ENCODE data around the gene LEPR.
"Not testable (repeated sequence)": the region's sequence is repeated elsewhere in the genome, so short reads cannot be mapped to it uniquely, and the experiment has no call there.

LEPR gene, protein sequence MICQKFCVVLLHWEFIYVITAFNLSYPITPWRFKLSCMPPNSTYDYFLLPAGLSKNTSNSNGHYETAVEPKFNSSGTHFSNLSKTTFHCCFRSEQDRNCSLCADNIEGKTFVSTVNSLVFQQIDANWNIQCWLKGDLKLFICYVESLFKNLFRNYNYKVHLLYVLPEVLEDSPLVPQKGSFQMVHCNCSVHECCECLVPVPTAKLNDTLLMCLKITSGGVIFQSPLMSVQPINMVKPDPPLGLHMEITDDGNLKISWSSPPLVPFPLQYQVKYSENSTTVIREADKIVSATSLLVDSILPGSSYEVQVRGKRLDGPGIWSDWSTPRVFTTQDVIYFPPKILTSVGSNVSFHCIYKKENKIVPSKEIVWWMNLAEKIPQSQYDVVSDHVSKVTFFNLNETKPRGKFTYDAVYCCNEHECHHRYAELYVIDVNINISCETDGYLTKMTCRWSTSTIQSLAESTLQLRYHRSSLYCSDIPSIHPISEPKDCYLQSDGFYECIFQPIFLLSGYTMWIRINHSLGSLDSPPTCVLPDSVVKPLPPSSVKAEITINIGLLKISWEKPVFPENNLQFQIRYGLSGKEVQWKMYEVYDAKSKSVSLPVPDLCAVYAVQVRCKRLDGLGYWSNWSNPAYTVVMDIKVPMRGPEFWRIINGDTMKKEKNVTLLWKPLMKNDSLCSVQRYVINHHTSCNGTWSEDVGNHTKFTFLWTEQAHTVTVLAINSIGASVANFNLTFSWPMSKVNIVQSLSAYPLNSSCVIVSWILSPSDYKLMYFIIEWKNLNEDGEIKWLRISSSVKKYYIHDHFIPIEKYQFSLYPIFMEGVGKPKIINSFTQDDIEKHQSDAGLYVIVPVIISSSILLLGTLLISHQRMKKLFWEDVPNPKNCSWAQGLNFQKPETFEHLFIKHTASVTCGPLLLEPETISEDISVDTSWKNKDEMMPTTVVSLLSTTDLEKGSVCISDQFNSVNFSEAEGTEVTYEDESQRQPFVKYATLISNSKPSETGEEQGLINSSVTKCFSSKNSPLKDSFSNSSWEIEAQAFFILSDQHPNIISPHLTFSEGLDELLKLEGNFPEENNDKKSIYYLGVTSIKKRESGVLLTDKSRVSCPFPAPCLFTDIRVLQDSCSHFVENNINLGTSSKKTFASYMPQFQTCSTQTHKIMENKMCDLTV

DNA sequence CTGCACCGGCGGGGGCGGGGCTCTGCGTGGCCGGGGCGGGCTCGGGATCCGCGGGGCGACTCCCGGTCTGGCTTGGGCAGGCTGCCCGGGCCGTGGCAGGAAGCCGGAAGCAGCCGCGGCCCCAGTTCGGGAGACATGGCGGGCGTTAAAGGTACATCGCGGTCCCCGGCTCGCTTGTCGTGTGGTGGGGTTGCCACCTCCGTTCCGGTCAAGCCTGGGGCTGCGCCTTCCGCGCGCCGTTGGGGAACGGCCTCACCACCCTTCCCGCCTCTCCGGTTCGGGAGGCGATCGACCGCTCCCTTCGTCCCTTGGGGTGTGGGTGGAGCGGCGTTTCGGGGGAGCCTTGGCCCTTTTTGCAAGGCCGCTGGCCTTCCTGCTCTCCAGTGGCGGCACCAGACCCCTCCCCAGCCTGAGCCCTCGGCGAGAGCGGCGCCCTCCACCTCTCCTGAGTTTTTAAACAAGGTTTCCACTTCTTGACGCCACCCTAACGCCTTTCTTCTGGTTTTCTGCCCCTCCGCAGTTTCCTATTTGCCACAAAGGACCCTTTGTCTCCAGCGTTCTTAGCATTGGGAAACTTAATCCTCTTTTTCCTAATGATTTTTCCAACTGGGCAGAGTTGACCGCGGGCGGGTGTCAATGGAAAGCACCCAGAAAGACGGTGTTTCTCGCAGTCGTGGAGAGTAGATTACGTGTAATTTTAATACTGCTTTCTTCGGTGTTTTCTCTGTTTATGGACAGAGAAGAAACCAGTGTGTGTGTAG, at the start of gene LEPR, which contains the start of gene LEPROT:
Gene LEPR, plus strand, starts transcription at position 79 of the 761 bp plus-strand sequence. CDS start 144,898 bp downstream, outside the sequence.
Gene LEPROT, plus strand, starts transcription at position 79 of the 761 bp plus-strand sequence. Its CDS starts 57 bp downstream, at position 136.
- peak; percentile 54 for DNase-seq

DNA sequence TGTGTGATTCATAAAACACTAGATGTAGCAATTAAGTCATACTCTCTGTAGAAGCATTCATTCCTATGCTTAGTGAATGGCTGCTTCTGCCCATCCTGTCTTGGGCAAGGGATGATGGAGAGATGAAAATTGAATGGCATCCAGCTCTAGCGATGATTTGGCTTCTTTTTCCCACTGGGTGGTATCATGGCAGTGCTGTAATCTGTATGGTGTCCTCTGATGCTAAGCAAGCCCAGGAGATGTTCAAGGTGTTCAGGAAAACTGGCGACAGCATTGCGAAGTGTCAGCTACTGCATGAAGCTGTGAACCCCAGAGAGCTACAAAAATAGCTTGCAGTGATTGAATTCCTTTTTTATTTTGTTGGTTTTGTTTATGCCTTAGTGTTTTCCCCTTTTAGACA, 48.9 kb upstream of the LEPR start:
- DNase-seq = no peak

DNA sequence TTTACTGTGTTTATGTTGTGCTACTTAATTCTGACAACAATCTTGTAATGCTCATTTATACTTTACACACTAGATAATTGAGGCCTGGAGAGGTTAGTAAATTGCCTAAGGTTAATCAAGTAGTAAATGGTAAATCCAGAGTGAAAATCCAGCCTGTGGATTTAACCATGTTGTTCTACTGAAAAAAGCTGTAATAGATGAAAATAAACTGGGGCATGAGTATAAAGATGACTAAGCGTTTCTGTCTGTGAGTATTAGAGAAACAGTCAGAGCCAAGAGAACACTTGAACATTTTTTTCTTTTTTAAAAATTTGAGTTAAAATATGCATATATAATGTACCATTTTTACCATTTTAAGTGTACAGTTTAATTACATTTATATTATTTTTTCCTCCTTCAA, 47.9 kb upstream of the LEPR start:
- DNase-seq = no peak

DNA sequence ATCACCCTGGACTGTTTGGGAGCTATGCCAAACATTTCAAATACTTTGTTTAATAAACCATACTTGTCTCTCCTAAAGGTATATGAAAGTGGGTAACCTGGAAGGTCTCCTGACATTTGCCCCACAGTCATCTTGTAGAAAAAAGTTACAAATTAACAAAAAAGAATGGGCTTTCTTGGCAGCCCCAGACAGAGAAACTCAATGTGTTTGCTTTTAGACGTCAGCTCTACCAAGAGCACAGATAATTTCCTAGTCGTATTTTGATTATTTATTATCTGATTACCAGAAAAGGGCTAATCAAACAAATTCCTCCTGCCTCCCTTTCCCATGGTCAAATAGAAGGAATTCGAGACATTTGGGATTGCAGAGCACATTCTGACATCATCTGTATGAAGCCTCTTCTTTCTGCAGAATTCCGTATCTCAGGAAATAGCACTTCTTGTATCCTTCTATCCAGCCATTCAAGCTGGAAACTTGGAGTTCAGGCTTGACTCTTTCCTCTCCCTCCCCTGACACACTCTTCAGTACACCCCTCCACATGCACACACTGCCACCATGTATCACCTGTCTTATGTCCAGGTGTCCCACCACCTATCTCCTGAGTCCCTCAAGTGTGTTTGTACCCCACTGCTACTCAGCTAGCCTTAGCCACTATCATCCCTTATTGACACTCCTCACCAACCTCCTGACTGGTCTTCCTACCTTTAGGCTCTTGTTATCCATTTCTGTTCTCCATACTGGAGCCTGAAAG, 42.8 kb upstream of the LEPR start:
- no peak for DNase-seq

GRCh38 chr1:65378247-65378946, 42.1 kb upstream of the LEPR start:
- DNase-seq = no peak

DNA sequence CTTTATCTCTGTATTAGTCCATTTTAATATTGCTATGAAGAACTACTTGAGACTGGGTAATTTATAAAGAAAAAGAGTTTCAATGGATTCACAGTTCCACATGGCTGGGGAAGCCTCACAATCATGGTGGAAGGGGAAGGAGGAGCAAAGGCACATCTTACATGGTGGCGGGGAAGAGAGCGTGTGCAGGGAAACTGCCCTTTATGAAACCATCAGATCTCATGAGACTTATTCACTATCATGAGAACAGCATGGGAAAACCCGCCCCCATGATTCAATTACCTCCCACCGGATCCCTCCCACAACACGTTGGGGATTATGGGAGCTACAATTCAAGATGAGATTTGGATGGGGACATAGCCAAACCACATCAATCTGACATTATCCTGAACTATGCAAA, 36.0 kb upstream of the LEPR start:
- DNase-seq = not testable (repeated sequence)

GRCh38 chr1:65386439-65386838, 34.0 kb upstream of the LEPR start:
- no peak for DNase-seq

DNA sequence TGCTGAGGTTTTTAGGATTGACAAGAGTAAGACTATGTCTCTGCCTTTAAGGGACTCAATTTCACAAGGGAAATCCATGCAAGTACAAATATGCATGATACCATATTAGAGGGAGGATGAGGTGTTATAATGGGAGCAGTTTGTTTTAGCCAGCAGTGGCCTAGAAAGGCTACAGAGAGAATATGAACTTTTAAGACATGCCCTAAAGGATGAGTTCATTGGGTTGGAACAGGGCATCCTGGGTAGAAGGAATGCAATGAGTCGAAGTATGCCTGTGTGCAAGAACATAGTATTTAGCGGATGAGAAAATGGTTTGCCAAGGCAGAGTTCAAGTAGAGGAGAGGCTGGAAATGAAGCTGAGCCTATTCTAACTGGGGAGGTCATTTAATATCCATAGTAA, 32.6 kb upstream of the LEPR start:
- DNase-seq = no peak

DNA sequence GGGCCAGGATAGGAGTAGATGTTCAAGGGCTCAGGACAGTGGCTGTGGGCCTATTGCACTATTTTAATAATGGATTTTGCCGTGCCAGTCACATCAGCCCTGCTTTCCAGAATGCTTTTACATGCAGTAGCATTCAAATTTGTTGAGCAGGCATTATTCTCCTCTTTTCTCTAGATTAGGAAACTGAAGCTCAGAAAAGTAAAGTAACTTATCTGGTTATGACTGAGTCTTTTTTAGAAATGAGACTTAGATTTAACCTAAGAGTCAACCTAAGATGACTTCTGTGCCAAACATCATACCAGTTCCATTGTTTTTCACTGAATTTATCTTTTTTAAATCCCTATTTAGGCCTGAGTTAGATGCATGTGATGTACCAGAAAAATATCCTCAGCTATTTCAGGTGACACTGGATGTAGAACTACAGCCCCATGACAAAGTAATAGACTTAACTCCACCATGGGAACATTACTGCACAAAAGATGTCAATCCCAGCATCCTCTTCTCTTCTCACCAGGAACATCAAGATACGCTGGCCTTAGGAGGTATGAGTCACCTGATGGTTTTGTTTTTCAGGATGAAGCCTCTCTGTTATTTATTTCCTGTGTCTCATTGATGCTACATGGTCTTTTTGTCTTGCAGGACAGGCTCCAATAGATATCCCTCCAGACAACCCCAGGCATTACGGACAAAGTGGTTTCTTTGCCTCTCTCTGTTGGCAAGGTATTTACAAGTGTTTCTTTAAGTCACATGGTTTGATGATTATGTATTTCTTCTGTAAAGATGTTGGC, 31.4 kb upstream of the LEPR start:
- DNase-seq = no peak

GRCh38 chr1:65392497-65392896, 28.0 kb upstream of the LEPR start:
- no peak for DNase-seq

DNA sequence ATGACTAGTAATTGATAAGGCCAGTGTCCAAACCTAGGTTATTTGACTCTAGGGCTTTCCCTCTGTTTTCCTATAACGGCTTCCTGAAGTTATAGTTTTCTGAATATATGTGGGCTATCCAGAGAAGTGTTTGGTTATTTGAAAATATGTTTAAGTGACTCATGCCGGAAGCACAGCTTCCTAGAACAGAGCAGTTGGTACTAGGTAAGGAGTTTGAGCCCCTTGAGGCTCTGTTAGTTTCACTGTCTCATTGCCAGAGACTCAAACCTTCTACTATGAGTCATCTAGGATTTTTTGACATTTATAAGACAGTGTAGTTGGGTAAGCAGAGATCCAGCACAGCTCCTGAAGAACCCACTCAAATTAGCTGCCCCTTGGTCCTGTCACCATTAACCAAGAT, 27.1 kb upstream of the LEPR start:
- DNase-seq = no peak

GRCh38 chr1:65393928-65394327, 26.5 kb upstream of the LEPR start:
- DNase-seq = no peak

- no peak for DNase-seq
Observed at GRCh38 chr1:65395887-65396612, 24.4 kb upstream of the LEPR start.

DNA sequence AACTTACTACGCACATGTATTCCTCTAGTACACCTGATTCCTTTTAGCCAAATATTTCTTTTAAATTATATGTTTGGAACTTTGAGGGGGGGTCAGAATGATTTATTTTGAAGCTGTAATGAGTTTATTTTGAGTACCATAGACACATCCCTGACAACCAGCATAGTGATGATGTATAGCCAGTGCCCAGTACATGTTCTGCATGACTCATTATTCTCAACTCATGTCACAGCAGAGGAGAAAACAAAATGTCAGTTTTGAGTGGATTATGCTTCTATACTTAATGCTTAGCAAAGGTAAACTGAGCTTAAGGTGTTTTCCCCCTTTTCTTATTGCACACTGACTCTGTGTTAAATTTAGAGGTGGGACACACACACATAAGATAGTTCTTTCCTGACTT, 22.4 kb upstream of the LEPR start:
- no peak for DNase-seq

DNA sequence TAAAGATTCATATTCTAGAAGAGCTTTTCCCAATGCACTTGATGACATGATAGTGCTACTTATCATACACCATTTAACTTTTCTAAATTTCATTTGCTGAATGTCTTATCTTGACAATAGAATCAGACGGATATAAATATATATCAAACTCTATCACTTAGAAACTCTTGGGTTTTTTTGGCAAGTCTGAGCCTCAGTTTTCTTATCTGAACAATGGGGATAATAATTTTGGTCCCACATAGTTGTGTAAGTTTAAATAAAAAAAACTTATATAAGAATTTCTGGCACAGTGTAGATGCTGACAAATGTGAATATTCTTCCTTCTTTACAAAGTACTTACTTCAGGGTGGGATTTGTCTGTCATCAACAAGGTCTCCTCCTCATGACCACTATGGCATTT, 21.5 kb upstream of the LEPR start:
- no peak for DNase-seq

DNA sequence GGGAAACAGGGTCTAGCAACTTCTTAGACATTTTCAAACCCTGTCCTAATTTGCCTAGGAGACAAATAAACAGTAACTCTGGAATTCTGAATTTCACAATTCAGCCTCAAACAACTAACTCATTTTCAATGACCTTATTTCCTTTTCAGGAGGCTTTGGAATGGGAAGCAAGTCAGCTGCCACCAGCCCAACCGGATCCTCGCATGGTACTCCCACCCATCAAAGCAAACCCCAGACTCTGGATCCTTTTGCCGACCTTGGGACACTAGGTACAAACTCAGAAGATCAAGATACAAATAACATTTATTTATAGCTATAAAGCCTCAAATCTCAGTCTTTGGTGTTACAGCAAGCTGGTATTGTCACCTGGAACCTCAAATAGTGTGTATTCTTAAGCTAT, 18.9 kb upstream of the LEPR start:
- no peak for DNase-seq

- DNase-seq = no peak
Observed at GRCh38 chr1:65404941-65405340, 15.5 kb upstream of the LEPR start.

GRCh38 chr1:65407877-65408276, 12.6 kb upstream of the LEPR start:
- DNase-seq = no peak

DNA sequence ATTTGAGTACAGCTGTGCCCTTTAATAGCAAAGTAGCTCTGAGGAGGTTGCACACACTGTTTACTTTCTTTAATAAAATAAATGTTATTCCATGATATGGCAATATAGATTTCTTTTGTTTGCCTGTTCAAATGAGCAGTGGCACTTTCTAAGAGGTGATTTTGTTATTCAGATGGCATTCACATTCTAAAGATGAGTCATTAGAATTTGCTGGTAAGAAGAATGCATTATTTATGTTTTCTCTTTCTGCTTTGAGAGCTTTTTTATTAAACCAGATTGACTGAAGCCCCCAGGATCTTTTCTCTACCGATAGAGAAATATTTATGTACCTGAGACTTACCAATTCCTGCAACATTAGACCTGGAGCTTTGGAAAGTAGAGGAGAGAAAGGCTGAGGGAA, 11.2 kb upstream of the LEPR start:
- no peak for DNase-seq

Measured in NCI-H2171 treated with DMSO at 0.1 percent for 48 hours (cell line).